Fibroblast of lung (primary cell): ENCODE measurements around the gene CIAPIN1. TPM values are rescaled to one million over a fixed set of nuclear protein-coding genes. Genes with fewer than 3 reads are reported as not detected.

Experiments
- DNase-seq, 2 donors: peaks; one replicate each; pipeline versions ENCODE4 v3.0.0 to v3.0.0-alpha.2; 2010; ENCODE audit warnings: low read depth in 2 of 2
- H2AFZ ChIP-seq: 2 replicates; pipeline ENCODE4 v1.5.1; 2012; ENCODE audit warnings: low read length, control low read depth, inconsistent platforms
- H3K27ac ChIP-seq: 2 replicates; pipeline ENCODE4 v1.5.1; 2011; ENCODE audit warnings: low read length, control low read depth; ENCODE audit not compliant: insufficient read depth
- H3K27me3 ChIP-seq: 2 replicates; pipeline ENCODE4 v1.5.1; 2011; ENCODE audit warnings: mild to moderate bottlenecking, low read length; ENCODE audit not compliant: control insufficient read depth, insufficient read depth
- H3K36me3 ChIP-seq: 2 replicates; pipeline ENCODE4 v1.5.1; 2011; ENCODE audit warnings: low read length; ENCODE audit not compliant: control insufficient read depth, insufficient read depth
- H3K4me1 ChIP-seq: 2 replicates; pipeline ENCODE4 v1.5.1; 2011; ENCODE audit warnings: low read length; ENCODE audit not compliant: control insufficient read depth, insufficient read depth; ENCODE audit errors: extremely low read depth
- H3K4me2 ChIP-seq: 2 replicates; pipeline ENCODE4 v1.5.1; 2011; ENCODE audit warnings: low read length, control low read depth; ENCODE audit not compliant: insufficient read depth; ENCODE audit errors: extremely low read depth
- H3K4me3 ChIP-seq, 4 experiments: fragments of 200-600 bp in 1 of 4; sonication (generic) in 1 of 4; replicated peaks in 1 of 4; 2 replicates each; pipeline ENCODE4 v1.5.1; 2011 to 2016; ENCODE audit warnings: low read length in 4 of 4, low read depth in 3 of 4, mild to moderate bottlenecking in 3 of 4, control low read depth in 2 of 4, inconsistent platforms in 1 of 4, mixed read lengths in 1 of 4; ENCODE audit not compliant: insufficient read depth in 1 of 4; ENCODE audit errors: control extremely low read depth in 1 of 4
- H3K79me2 ChIP-seq: 2 replicates; pipeline ENCODE4 v1.5.1; 2012; ENCODE audit warnings: mild to moderate bottlenecking, low read length, inconsistent platforms; ENCODE audit not compliant: control insufficient read depth, insufficient read depth
- H3K9ac ChIP-seq: 2 replicates; pipeline ENCODE4 v1.5.1; 2011; ENCODE audit warnings: mild to moderate bottlenecking, low read length, control low read depth; ENCODE audit not compliant: insufficient read depth
- H3K9me3 ChIP-seq: 2 replicates; pipeline ENCODE4 v1.5.1; 2012; ENCODE audit warnings: low read depth, low read length; ENCODE audit not compliant: control insufficient read depth, insufficient read depth
- H4K20me1 ChIP-seq: 2 replicates; pipeline ENCODE4 v1.5.1; 2011; ENCODE audit warnings: low read length; ENCODE audit not compliant: control insufficient read depth, insufficient read depth; ENCODE audit errors: extremely low read depth
- EZH2 ChIP-seq: IDR thresholded peaks from 2 replicates; pipeline ENCODE4 v1.5.1; 2012; ENCODE audit warnings: low read length, control low read depth, mild to moderate bottlenecking; ENCODE audit errors: missing control alignments
- polyA plus RNA-seq, 2 donors: library from polyadenylated mRNA; depleted of rRNA in 1 of 2; stranded (reverse) in 1 of 2; unstranded in 1 of 2; fragments of >200 nt; gene quantifications; 2 replicates each; pipeline ENCODE4 v1.2.1, GENCODE V29; 2011 to 2012; ENCODE audit warnings: missing spikeins in 1 of 2
- total RNA-seq: library from RNA; depleted of rRNA; stranded (reverse); fragments of >200 nt; gene quantifications from 2 replicates; pipeline ENCODE4 v1.2.1, GENCODE V29; 2014
- TF ChIP-seq, protein P1 (sequence below), 2 donors: IDR thresholded peaks in 1 of 2; conservative IDR thresholded peaks in 1 of 2; 1 replicate in 1 of 2; 2 replicates in 1 of 2; pipeline ENCODE4 v1.5.1; 2011 to 2012; ENCODE audit warnings: low read length in 2 of 2, control low read depth in 1 of 2, inconsistent platforms in 1 of 2, low read depth in 1 of 2, mild to moderate bottlenecking in 1 of 2

Gene CIAPIN1
- total and polyA plus RNA-seq, 2 donors (not counting 1 experiment from before 2014, with no cell fraction given) = 38.3 to 40.2 TPM

DNA sequence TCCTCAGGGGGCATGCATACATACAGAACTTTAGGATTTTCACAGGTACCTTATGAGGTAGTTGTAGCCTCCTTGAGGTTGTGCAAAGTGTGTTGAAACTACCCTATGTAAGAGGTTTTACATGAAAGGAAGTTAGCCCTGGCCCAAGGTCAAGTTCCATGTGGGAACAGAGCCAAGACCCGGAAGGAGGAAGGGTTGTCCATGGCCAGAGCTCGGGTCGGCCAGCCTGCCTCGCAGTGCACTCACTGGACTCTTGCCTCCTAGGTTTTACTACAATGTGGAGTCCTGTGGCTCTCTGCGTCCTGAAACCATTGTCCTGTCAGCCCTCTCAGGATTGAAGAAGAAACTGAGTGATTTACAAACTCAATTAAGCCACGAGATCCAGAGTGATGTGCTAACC lies 23.5 kb upstream of the CIAPIN1 start:
- Histone ChIP-seq H3K27me3 (no peaks in the 10 kb centered on the region), H2AFZ (no peak overlapping the region), H3K27ac (no peak overlapping the region), H4K20me1 (no peaks in the 10 kb centered on the region), H3K4me3 (no peak overlapping the region), H3K9me3 (no peaks in the 10 kb centered on the region), H3K36me3 (peaks cover 23% of the 10 kb centered on the region), H3K9ac (no peak overlapping the region), H3K4me1 (peaks cover 4% of the 10 kb centered on the region), H3K4me2 (no peak overlapping the region), H3K79me2 (peaks cover 1% of the 10 kb centered on the region)
- TF ChIP-seq, protein P1, sequence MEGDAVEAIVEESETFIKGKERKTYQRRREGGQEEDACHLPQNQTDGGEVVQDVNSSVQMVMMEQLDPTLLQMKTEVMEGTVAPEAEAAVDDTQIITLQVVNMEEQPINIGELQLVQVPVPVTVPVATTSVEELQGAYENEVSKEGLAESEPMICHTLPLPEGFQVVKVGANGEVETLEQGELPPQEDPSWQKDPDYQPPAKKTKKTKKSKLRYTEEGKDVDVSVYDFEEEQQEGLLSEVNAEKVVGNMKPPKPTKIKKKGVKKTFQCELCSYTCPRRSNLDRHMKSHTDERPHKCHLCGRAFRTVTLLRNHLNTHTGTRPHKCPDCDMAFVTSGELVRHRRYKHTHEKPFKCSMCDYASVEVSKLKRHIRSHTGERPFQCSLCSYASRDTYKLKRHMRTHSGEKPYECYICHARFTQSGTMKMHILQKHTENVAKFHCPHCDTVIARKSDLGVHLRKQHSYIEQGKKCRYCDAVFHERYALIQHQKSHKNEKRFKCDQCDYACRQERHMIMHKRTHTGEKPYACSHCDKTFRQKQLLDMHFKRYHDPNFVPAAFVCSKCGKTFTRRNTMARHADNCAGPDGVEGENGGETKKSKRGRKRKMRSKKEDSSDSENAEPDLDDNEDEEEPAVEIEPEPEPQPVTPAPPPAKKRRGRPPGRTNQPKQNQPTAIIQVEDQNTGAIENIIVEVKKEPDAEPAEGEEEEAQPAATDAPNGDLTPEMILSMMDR (conservative IDR thresholded peaks at IDR 0.05 in 1 of 2, IDR thresholded peaks at IDR 0.05 in 1 of 2; ENCODE audit: low read depth in 1 of 2, low read length in 2 of 2) = no peak
- no peak for TF ChIP-seq EZH2
- peak in 1 of 2 donors; percentile 50 for DNase-seq

DNA sequence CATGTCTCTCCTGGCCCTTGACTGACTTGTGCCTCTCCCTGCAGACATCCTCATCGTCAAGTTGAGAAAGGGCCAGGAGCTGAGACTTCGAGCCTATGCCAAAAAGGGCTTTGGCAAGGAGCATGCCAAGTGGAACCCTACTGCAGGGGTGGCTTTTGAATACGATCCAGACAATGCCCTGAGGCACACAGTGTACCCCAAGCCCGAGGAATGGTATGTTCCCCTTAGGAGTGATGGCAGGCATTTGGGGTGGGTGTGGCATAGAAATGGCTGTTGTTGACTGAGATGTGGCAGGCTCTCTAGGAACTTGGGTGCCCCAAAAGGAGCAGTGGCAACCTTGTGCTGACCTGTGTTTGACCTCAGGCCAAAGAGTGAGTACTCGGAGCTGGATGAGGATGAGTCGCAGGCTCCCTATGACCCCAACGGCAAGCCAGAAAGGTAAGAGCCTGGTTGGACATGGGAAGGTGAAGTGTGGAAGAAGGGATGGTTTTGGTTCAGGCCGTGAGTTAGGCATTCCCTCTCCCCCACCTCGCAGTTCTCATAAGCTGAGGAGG lies 22.8 kb upstream of the CIAPIN1 start:
- Histone ChIP-seq H3K79me2 (peaks cover 3% of the 10 kb centered on the region), H3K9ac (no peak overlapping the region), H3K36me3 (peaks cover 24% of the 10 kb centered on the region), H3K4me3 (no peak overlapping the region), H3K27me3 (no peaks in the 10 kb centered on the region), H4K20me1 (no peaks in the 10 kb centered on the region), H2AFZ (no peak overlapping the region), H3K4me2 (no peak overlapping the region), H3K27ac (no peak overlapping the region), H3K4me1 (peaks cover 4% of the 10 kb centered on the region), H3K9me3 (no peaks in the 10 kb centered on the region)
- no peak for DNase-seq
- TF ChIP-seq, protein P1 (conservative IDR thresholded peaks at IDR 0.05 in 1 of 2, IDR thresholded peaks at IDR 0.05 in 1 of 2; ENCODE audit: low read depth in 1 of 2, low read length in 2 of 2) = no peak
- TF ChIP-seq EZH2 = no peak

DNA sequence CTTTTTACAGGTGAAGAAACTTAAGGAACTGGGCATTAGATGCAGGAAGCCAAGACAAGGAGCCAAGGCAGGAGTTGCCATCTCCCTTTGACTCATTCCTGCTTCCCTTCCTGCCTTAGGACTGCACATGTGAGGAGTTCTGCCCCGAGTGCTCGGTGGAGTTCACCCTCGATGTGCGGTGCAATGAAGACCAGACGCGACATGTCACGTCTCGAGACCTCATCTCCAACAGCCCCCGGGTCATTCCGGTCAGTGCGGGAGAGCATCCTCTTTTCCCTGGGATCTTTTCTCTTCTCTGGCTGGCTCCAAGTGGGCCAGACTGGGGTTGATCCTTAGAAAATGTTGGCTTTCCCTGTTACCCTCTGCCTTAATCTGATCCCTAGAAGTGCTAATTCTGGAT lies 21.9 kb upstream of the CIAPIN1 start:
- Histone ChIP-seq H3K79me2 (peaks cover 9% of the 10 kb centered on the region), H3K36me3 (peaks cover 24% of the 10 kb centered on the region), H3K4me2 (no peak overlapping the region), H3K27ac (no peak overlapping the region), H4K20me1 (no peaks in the 10 kb centered on the region), H3K9ac (no peak overlapping the region), H3K9me3 (no peaks in the 10 kb centered on the region), H3K4me1 (peaks cover 4% of the 10 kb centered on the region), H3K27me3 (no peaks in the 10 kb centered on the region), H2AFZ (no peak overlapping the region), H3K4me3 (no peak overlapping the region)
- TF ChIP-seq, protein P1 (conservative IDR thresholded peaks at IDR 0.05 in 1 of 2, IDR thresholded peaks at IDR 0.05 in 1 of 2; ENCODE audit: low read depth in 1 of 2, low read length in 2 of 2) = no peak
- no peak for TF ChIP-seq EZH2
- DNase-seq = no peak
